IPS-11a (cell line): ENCODE measurements around the gene MRPL52.
"Not testable (repeated sequence)": the region's sequence is repeated elsewhere in the genome, so short reads cannot be mapped to it uniquely, and the experiment has no call there.

ENCODE experiments used
- H3K4me3 ChIP-seq: one replicate; pipeline ENCODE4 v1.5.1; 2013; ENCODE audit warnings: low read depth, low read length, control low read depth

MRPL52 gene

GRCh38 chr14:22829661-22830442 is at the start of gene MRPL52:
MRPL52 (plus strand) TSS chr14:22829887; CDS start chr14:22829913, 26 bp downstream.
- peak within 1 kb of the TSS; percentile 96 for H3K4me3 ChIP-seq

GRCh38 chr14:22780105-22780679 is 49.5 kb upstream of the MRPL52 start:
- H3K4me3 ChIP-seq, result no peak overlapping the region

GRCh38 chr14:22780941-22781300 is 48.8 kb upstream of the MRPL52 start:
- no peak overlapping the region for H3K4me3 ChIP-seq

GRCh38 chr14:22781301-22781991 is 48.2 kb upstream of the MRPL52 start:
- H3K4me3 ChIP-seq, result no peak overlapping the region

GRCh38 chr14:22786685-22787084 is 43.0 kb upstream of the MRPL52 start:
- H3K4me3 ChIP-seq, result no peak overlapping the region

GRCh38 chr14:22791301-22791700 is 38.4 kb upstream of the MRPL52 start:
- no peak overlapping the region for H3K4me3 ChIP-seq

GRCh38 chr14:22792158-22792557 is 37.5 kb upstream of the MRPL52 start:
- no peak overlapping the region for H3K4me3 ChIP-seq

- H3K4me3 ChIP-seq, result not testable (repeated sequence)
Observed at GRCh38 chr14:22793550-22793949, 36.1 kb upstream of the MRPL52 start.

- no peak overlapping the region for H3K4me3 ChIP-seq
Observed at GRCh38 chr14:22793976-22794375, 35.7 kb upstream of the MRPL52 start.

GRCh38 chr14:22794551-22794951 is 35.1 kb upstream of the MRPL52 start:
- no peak overlapping the region for H3K4me3 ChIP-seq

- H3K4me3 ChIP-seq, result no peak overlapping the region
Observed at GRCh38 chr14:22796087-22796707, 33.5 kb upstream of the MRPL52 start.

GRCh38 chr14:22797017-22797917 is 32.4 kb upstream of the MRPL52 start:
- no peak overlapping the region for H3K4me3 ChIP-seq

GRCh38 chr14:22798528-22798927 is 31.2 kb upstream of the MRPL52 start:
- no peak overlapping the region for H3K4me3 ChIP-seq

- H3K4me3 ChIP-seq, result no peak overlapping the region
Observed at GRCh38 chr14:22800346-22800745, 29.3 kb upstream of the MRPL52 start.

- no peak overlapping the region for H3K4me3 ChIP-seq
Observed at GRCh38 chr14:22801716-22802115, 28.0 kb upstream of the MRPL52 start.

- no peak overlapping the region for H3K4me3 ChIP-seq
Observed at GRCh38 chr14:22802860-22803686, 26.6 kb upstream of the MRPL52 start.

- no peak overlapping the region for H3K4me3 ChIP-seq
Observed at GRCh38 chr14:22803687-22803974, 26.1 kb upstream of the MRPL52 start.

GRCh38 chr14:22805235-22805634 is 24.5 kb upstream of the MRPL52 start:
- not testable (repeated sequence) for H3K4me3 ChIP-seq

- no peak overlapping the region for H3K4me3 ChIP-seq
Observed at GRCh38 chr14:22807432-22808087, 22.1 kb upstream of the MRPL52 start.
